ENCODE data around the gene MYO19. TPM values are rescaled to one million over a fixed set of nuclear protein-coding genes. Genes with fewer than 3 reads are reported as not detected.
A peak's percentile ranks its signal among the peaks of the same experiment; 100 is the strongest.

Gene MYO19
- total RNA-seq, 1 donor from 2014 or later, result 88.4 TPM

DNA sequence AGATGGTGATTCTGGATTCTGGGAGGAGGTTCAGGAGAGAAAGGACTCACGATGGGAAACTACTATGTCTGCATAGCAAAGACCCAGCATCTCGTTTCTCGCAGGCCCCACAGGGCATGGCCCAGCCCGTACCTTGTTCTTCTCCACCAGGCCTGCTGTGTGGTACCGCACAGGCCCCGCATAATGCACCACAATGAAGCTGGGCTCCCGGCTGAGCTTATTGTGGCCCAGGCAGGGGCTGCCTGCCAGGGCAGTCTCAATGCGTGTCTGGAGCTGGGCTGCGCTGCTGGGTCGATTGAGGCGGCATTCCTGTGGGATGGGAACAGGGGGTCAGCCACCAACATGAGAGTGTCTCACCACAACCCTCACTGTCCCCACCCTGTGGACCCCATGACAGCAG lies 27.8 kb downstream of the MYO19 start:
- H3K4me1 Mint-ChIP-seq (ENCODE audit: low read depth, unreplicated experiment), result peaks cover 27% of the 10 kb centered on the region
- no peak overlapping the region for H3K27ac Mint-ChIP-seq (ENCODE audit: unreplicated experiment)
- no peak for DNase-seq
- peaks cover 19% of the 10 kb centered on the region for H3K27me3 Mint-ChIP-seq (ENCODE audit: unreplicated experiment)
- H3K36me3 Mint-ChIP-seq (ENCODE audit: unreplicated experiment), result peaks cover 6% of the 10 kb centered on the region
- TF ChIP-seq, protein P1, sequence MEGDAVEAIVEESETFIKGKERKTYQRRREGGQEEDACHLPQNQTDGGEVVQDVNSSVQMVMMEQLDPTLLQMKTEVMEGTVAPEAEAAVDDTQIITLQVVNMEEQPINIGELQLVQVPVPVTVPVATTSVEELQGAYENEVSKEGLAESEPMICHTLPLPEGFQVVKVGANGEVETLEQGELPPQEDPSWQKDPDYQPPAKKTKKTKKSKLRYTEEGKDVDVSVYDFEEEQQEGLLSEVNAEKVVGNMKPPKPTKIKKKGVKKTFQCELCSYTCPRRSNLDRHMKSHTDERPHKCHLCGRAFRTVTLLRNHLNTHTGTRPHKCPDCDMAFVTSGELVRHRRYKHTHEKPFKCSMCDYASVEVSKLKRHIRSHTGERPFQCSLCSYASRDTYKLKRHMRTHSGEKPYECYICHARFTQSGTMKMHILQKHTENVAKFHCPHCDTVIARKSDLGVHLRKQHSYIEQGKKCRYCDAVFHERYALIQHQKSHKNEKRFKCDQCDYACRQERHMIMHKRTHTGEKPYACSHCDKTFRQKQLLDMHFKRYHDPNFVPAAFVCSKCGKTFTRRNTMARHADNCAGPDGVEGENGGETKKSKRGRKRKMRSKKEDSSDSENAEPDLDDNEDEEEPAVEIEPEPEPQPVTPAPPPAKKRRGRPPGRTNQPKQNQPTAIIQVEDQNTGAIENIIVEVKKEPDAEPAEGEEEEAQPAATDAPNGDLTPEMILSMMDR (IDR thresholded peaks at IDR 0.05; ENCODE audit: partially characterized antibody, unreplicated experiment), result no peak
- peaks cover 4% of the 10 kb centered on the region for H3K9me3 Mint-ChIP-seq (ENCODE audit: unreplicated experiment)
- no peak overlapping the region for H3K4me3 Mint-ChIP-seq (ENCODE audit: unreplicated experiment)

DNA sequence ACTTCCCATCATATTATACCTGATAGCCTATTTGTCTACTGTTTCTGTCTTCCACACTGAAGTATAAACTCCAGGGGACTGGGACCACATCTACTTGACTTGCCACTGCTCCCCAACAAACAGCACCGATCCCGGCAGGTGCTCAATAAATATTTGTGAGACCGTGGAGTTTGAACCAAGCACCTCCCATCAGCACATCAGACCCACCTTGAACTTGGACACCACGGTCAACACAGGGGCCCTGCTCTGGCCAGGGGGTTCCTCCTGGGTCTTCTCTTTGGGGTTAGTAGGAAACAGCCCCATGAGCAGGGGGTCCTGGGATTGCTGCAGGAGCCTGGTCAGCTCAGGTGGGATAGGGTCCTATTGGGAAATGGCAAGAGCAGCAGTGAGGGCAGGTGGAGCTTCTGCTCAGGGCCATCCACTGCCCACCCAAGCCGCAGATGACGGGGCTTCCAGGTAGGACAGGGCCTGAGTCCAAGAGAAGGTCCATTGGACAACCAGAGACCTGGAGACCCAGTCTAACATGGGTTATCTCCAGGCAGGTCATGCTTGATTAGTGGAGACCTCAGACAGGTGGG lies 28.3 kb downstream of the MYO19 start:
- Mint-ChIP-seq H3K4me1 (ENCODE audit: low read depth, unreplicated experiment) (peaks cover 27% of the 10 kb centered on the region), H3K36me3 (ENCODE audit: unreplicated experiment) (peaks cover 6% of the 10 kb centered on the region), H3K9me3 (ENCODE audit: unreplicated experiment) (peaks cover 6% of the 10 kb centered on the region), H3K27ac (ENCODE audit: unreplicated experiment) (peak overlapping the region; percentile 84), H3K4me3 (ENCODE audit: unreplicated experiment) (no peak overlapping the region), H3K27me3 (ENCODE audit: unreplicated experiment) (peaks cover 19% of the 10 kb centered on the region)
- DNase-seq, result no peak
- TF ChIP-seq, protein P1 (IDR thresholded peaks at IDR 0.05; ENCODE audit: partially characterized antibody, unreplicated experiment), result no peak

DNA sequence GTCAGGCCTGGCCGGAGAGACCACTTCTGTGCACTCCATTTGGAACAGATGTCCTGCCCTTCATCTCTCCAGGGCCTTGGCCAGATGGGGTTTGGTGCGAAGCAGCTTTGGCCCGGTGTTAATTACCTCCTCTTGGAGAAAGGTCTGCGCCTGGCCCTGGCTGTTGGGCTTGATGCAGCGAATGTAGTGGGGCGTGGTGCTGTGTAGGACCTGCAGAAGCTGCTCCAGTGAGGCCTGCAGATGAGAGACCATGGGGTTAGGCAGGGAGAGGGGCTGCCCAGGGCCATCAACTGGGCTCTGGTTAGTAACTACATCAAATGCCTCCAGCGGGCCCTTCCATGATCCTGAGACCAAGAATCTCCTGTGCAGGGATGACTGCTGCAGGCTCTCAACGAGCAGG lies 29.5 kb downstream of the MYO19 start:
- Mint-ChIP-seq H3K9me3 (ENCODE audit: unreplicated experiment) (peaks cover 8% of the 10 kb centered on the region), H3K36me3 (ENCODE audit: unreplicated experiment) (peaks cover 6% of the 10 kb centered on the region), H3K4me1 (ENCODE audit: low read depth, unreplicated experiment) (peaks cover 21% of the 10 kb centered on the region)

DNA sequence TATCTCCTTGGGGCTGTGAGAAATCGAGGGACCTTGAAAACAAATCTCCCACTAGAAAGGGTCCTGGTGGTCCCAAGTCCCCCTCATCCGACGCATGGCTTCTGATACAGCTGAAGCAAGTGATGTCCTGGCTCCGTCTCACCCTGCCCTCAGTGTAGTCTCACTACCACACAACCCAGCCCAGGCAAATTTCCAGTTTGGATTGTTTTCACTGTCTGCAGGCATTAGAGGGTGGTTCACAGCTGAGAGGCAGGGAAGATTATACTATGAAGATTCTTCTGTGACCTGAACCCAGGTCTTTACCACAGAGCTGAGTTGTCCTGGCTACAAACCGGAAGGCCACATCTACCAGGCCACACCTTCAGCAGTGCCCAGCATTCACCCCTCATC lies 30.5 kb downstream of the MYO19 start:
- peak overlapping the region; percentile 15 for H3K4me3 Mint-ChIP-seq (ENCODE audit: unreplicated experiment)
- peaks cover 8% of the 10 kb centered on the region for H3K9me3 Mint-ChIP-seq (ENCODE audit: unreplicated experiment)
- peaks cover 6% of the 10 kb centered on the region for H3K36me3 Mint-ChIP-seq (ENCODE audit: unreplicated experiment)
- peak overlapping the region; percentile 52 for H3K27ac Mint-ChIP-seq (ENCODE audit: unreplicated experiment)
- H3K27me3 Mint-ChIP-seq (ENCODE audit: unreplicated experiment), result peaks cover 15% of the 10 kb centered on the region
- TF ChIP-seq, protein P1 (IDR thresholded peaks at IDR 0.05; ENCODE audit: partially characterized antibody, unreplicated experiment), result no peak
- H3K4me1 Mint-ChIP-seq (ENCODE audit: low read depth, unreplicated experiment), result peaks cover 22% of the 10 kb centered on the region
- no peak for DNase-seq

More for the DNA sequence above, 29.5 kb downstream of the MYO19 start:
- H3K4me3 Mint-ChIP-seq (ENCODE audit: unreplicated experiment), result no peak overlapping the region
- H3K27ac Mint-ChIP-seq (ENCODE audit: unreplicated experiment), result peak overlapping the region; percentile 84
- TF ChIP-seq, protein P1 (IDR thresholded peaks at IDR 0.05; ENCODE audit: partially characterized antibody, unreplicated experiment), result no peak
- DNase-seq, result peak; percentile 69
- H3K27me3 Mint-ChIP-seq (ENCODE audit: unreplicated experiment), result peaks cover 15% of the 10 kb centered on the region

DNA sequence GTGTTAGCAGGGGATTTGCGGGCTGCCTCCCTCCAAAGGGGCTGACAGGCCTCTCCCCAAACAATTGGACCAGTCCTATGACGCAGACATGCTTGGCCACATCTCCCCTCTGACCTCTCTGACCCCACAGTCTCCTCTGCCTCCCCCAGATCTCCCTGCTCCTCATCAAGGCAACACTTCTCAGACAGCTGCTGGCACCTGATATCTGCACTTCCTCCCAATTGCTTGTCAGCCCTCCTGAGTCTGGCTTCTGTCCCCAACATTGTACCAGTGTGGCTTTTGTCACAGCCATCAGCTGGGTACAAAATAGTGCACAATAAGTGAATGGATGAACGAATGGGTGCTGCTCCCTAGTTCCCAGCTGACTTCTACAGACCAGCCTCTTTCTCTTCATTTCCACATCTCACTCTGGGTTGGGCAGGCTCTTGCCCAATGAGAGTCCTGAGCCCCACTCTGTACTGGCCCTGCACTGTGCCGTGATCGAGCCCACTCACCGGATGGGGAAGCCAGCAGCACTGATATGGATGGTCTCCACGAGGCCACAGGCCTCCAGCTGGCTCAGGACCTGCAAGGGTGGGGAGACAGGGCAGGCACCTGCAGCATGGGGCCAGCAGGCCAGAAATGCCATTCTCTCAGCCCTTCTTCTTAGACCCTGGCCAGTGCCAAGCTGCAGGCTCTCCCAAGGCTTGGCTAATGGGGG lies 31.1 kb downstream of the MYO19 start:
- Mint-ChIP-seq H3K27me3 (ENCODE audit: unreplicated experiment) (peaks cover 15% of the 10 kb centered on the region), H3K4me3 (ENCODE audit: unreplicated experiment) (no peak overlapping the region), H3K4me1 (ENCODE audit: low read depth, unreplicated experiment) (peaks cover 27% of the 10 kb centered on the region), H3K36me3 (ENCODE audit: unreplicated experiment) (peaks cover 6% of the 10 kb centered on the region), H3K27ac (ENCODE audit: unreplicated experiment) (peak overlapping the region; percentile 56), H3K9me3 (ENCODE audit: unreplicated experiment) (peaks cover 8% of the 10 kb centered on the region)
- TF ChIP-seq, protein P1 (IDR thresholded peaks at IDR 0.05; ENCODE audit: partially characterized antibody, unreplicated experiment), result no peak
- no peak for DNase-seq
